ENCODE results near the gene CDC42EP4. TPM values are rescaled to one million over a fixed set of nuclear protein-coding genes. Genes with fewer than 3 reads are reported as not detected.
"Not testable (repeated sequence)": the region's sequence is repeated elsewhere in the genome, so short reads cannot be mapped to it uniquely, and the experiment has no call there.

CDC42EP4 gene
- total and polyA plus RNA-seq, 2 experiments from 2014 or later: 62.4 to 82.7 TPM

- DNase-seq (ENCODE audit: low spot score): peak; percentile 81
- Histone ChIP-seq H4K20me1 (ENCODE audit: insufficient read depth, poor library complexity, severe bottlenecking) (peaks cover 24% of the 10 kb centered on the region), H3K36me3 (replicated peaks; ENCODE audit: insufficient read depth, low read depth) (no peaks in the 10 kb centered on the region), H3K4me1 (ENCODE audit: insufficient read depth) (peaks cover 45% of the 10 kb centered on the region), H3K27me3 (no peaks in the 10 kb centered on the region), H3K9me2 (replicated peaks; ENCODE audit: insufficient read depth) (no peaks in the 10 kb centered on the region), H3K4me2 (peak overlapping the region; percentile 94), H3K79me2 (peaks cover 59% of the 10 kb centered on the region), H2AFZ (no peak overlapping the region), H3K9me3 (ENCODE audit: low read depth) (no peaks in the 10 kb centered on the region), H3K4me3 (peak overlapping the region; percentile 90), H3K27ac (peak overlapping the region; percentile 100)
- TF ChIP-seq EZH2 (IDR thresholded peaks at IDR 0.05; ENCODE audit: borderline replicate concordance) (no peak), EZH2phosphoT487 (IDR thresholded peaks at IDR 0.05; ENCODE audit: low read depth, severe bottlenecking, unreplicated experiment) (no peak), CTCF (IDR thresholded peaks at IDR 0.05; ENCODE audit: poor library complexity) (no peak)
- WGBS (ENCODE audit: low lambda C conversion rate, missing lambda C conversion rate): 5% methylated on average over 19 of the region's 21 CpGs
Measured at GRCh38 chr17:73309727-73310596, 1.8 kb downstream of the CDC42EP4 start.

- not testable (repeated sequence) for H2AFZ ChIP-seq; H3K9me2 ChIP-seq (replicated peaks; ENCODE audit: insufficient read depth); H3K9me3 ChIP-seq (ENCODE audit: low read depth); H3K27me3 ChIP-seq; H3K36me3 ChIP-seq (replicated peaks; ENCODE audit: insufficient read depth, low read depth); DNase-seq (ENCODE audit: low spot score)
- H3K4me2 ChIP-seq: peak overlapping the region; percentile 94
- peaks cover 34% of the 10 kb centered on the region for H4K20me1 ChIP-seq (ENCODE audit: insufficient read depth, poor library complexity, severe bottlenecking)
- H3K4me1 ChIP-seq (ENCODE audit: insufficient read depth): peaks cover 55% of the 10 kb centered on the region
- peak overlapping the region; percentile 90 for H3K4me3 ChIP-seq
- H3K79me2 ChIP-seq: peaks cover 69% of the 10 kb centered on the region
- H3K27ac ChIP-seq: peak overlapping the region; percentile 100
- 88% methylated on average over 4 of the region's 5 CpGs for WGBS (ENCODE audit: low lambda C conversion rate, missing lambda C conversion rate)
Measured at GRCh38 chr17:73308959-73309358, 2.8 kb downstream of the CDC42EP4 start.

- no peaks in the 10 kb centered on the region for H3K9me3 ChIP-seq (ENCODE audit: low read depth)
- peaks cover 41% of the 10 kb centered on the region for H4K20me1 ChIP-seq (ENCODE audit: insufficient read depth, poor library complexity, severe bottlenecking)
- WGBS (ENCODE audit: low lambda C conversion rate, missing lambda C conversion rate): 29% methylated on average over 23 of the region's 23 CpGs
- H3K79me2 ChIP-seq: peaks cover 77% of the 10 kb centered on the region
- H3K27ac ChIP-seq: peak overlapping the region; percentile 100
- peak; percentile 93 for DNase-seq (ENCODE audit: low spot score)
- TF ChIP-seq EZH2 (IDR thresholded peaks at IDR 0.05; ENCODE audit: borderline replicate concordance) (no peak), EZH2phosphoT487 (IDR thresholded peaks at IDR 0.05; ENCODE audit: low read depth, severe bottlenecking, unreplicated experiment) (no peak), CTCF (IDR thresholded peaks at IDR 0.05; ENCODE audit: poor library complexity) (no peak)
- no peaks in the 10 kb centered on the region for H3K9me2 ChIP-seq (replicated peaks; ENCODE audit: insufficient read depth)
- H2AFZ ChIP-seq: no peak overlapping the region
- H3K4me2 ChIP-seq: peak overlapping the region; percentile 94
- H3K27me3 ChIP-seq: no peaks in the 10 kb centered on the region
- H3K4me1 ChIP-seq (ENCODE audit: insufficient read depth): peaks cover 62% of the 10 kb centered on the region
- no peaks in the 10 kb centered on the region for H3K36me3 ChIP-seq (replicated peaks; ENCODE audit: insufficient read depth, low read depth)
- H3K4me3 ChIP-seq: peak overlapping the region; percentile 22
Measured at GRCh38 chr17:73308017-73308823, 3.6 kb downstream of the CDC42EP4 start.

GRCh38 chr17:73307130-73307529, 4.7 kb downstream of the CDC42EP4 start:
- Histone ChIP-seq H2AFZ (no peak overlapping the region), H3K36me3 (replicated peaks; ENCODE audit: insufficient read depth, low read depth) (no peaks in the 10 kb centered on the region), H3K4me1 (ENCODE audit: insufficient read depth) (peaks cover 55% of the 10 kb centered on the region), H3K4me3 (no peak overlapping the region), H3K9me3 (ENCODE audit: low read depth) (no peaks in the 10 kb centered on the region), H3K9me2 (replicated peaks; ENCODE audit: insufficient read depth) (no peaks in the 10 kb centered on the region), H4K20me1 (ENCODE audit: insufficient read depth, poor library complexity, severe bottlenecking) (peaks cover 49% of the 10 kb centered on the region), H3K27ac (peak overlapping the region; percentile 100), H3K4me2 (peak overlapping the region; percentile 94), H3K27me3 (no peaks in the 10 kb centered on the region), H3K79me2 (peaks cover 87% of the 10 kb centered on the region)
- no peak for DNase-seq (ENCODE audit: low spot score)
- TF ChIP-seq EZH2phosphoT487 (IDR thresholded peaks at IDR 0.05; ENCODE audit: low read depth, severe bottlenecking, unreplicated experiment) (no peak), EZH2 (IDR thresholded peaks at IDR 0.05; ENCODE audit: borderline replicate concordance) (no peak), CTCF (IDR thresholded peaks at IDR 0.05; ENCODE audit: poor library complexity) (no peak)
- WGBS (ENCODE audit: low lambda C conversion rate, missing lambda C conversion rate): 81% methylated on average over 7 of the region's 9 CpGs
